ENCODE results near the gene AK8.

Gene AK8

DNA sequence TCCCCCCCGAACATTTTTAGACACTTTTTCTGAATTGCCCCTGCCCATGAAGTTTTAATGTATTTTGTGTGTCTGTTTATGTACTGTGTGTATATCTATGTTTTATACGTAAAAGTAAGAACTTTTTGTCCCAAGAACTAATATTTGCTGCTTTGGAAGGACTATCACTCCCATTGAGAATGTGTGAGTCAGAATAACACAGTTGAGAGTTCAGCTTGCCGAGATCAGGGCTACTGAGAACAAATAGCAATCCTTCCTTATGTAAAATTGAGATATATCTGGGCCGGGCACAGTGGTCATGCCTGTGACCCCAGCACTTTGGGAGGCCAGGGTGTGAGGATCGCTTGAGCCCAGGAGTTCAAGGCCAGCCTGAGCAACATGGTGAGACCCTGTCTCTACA is 196.5 kb downstream of the AK8 start:
- no peak for ATAC-seq
- TF ChIP-seq OSR1 (CRISPR knock-in tag; IDR thresholded peaks at IDR 0.05) (no peak), RARB (CRISPR knock-in tag; IDR thresholded peaks at IDR 0.05) (no peak)

GRCh38 chr9:132679946-132680625 is 198.0 kb downstream of the AK8 start:
- no peak for ATAC-seq
- no peak for TF ChIP-seq ZC3H10 (CRISPR knock-in tag; IDR thresholded peaks at IDR 0.05)
- no peak for TF ChIP-seq CREB5 (CRISPR knock-in tag; IDR thresholded peaks at IDR 0.05; ENCODE audit: low read depth)
- TF ChIP-seq, protein P1, sequence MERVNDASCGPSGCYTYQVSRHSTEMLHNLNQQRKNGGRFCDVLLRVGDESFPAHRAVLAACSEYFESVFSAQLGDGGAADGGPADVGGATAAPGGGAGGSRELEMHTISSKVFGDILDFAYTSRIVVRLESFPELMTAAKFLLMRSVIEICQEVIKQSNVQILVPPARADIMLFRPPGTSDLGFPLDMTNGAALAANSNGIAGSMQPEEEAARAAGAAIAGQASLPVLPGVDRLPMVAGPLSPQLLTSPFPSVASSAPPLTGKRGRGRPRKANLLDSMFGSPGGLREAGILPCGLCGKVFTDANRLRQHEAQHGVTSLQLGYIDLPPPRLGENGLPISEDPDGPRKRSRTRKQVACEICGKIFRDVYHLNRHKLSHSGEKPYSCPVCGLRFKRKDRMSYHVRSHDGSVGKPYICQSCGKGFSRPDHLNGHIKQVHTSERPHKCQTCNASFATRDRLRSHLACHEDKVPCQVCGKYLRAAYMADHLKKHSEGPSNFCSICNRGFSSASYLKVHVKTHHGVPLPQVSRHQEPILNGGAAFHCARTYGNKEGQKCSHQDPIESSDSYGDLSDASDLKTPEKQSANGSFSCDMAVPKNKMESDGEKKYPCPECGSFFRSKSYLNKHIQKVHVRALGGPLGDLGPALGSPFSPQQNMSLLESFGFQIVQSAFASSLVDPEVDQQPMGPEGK (CRISPR knock-in tag; IDR thresholded peaks at IDR 0.05; ENCODE audit: borderline replicate concordance) = no peak
- TF ChIP-seq TCF4 (CRISPR knock-in tag; IDR thresholded peaks at IDR 0.05; ENCODE audit: borderline replicate concordance) = no peak
- TF ChIP-seq RARB (CRISPR knock-in tag; IDR thresholded peaks at IDR 0.05) = no peak
- TF ChIP-seq ESRRG (CRISPR knock-in tag; IDR thresholded peaks at IDR 0.05) = no peak
- TF ChIP-seq, protein P2, sequence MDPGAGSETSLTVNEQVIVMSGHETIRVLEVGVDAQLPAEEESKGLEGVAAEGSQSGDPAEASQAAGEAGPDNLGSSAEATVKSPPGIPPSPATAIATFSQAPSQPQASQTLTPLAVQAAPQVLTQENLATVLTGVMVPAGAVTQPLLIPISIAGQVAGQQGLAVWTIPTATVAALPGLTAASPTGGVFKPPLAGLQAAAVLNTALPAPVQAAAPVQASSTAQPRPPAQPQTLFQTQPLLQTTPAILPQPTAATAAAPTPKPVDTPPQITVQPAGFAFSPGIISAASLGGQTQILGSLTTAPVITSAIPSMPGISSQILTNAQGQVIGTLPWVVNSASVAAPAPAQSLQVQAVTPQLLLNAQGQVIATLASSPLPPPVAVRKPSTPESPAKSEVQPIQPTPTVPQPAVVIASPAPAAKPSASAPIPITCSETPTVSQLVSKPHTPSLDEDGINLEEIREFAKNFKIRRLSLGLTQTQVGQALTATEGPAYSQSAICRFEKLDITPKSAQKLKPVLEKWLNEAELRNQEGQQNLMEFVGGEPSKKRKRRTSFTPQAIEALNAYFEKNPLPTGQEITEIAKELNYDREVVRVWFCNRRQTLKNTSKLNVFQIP (CRISPR knock-in tag; IDR thresholded peaks at IDR 0.05; ENCODE audit: borderline replicate concordance, low read depth) = no peak
- TF ChIP-seq ZNF565 (CRISPR knock-in tag; conservative IDR thresholded peaks at IDR 0.05; ENCODE audit: low read depth) = no peak

DNA sequence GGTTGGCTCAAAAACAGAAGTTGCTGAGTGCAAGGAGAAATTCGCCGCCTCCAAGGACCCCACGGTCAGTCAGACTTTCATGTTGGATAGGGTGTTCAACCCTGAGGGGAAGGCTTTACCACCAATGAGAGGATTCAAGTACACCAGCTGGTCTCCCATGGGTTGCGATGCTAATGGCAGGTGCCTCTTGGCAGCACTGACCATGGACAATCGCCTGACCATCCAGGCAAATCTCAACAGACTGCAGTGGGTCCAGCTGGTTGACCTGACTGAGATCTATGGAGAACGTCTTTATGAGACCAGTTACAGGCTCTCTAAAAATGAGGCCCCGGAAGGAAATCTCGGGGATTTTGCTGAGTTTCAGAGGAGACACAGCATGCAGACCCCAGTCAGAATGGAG is 200.1 kb downstream of the AK8 start:
- TF ChIP-seq, protein P2 (CRISPR knock-in tag; IDR thresholded peaks at IDR 0.05; ENCODE audit: borderline replicate concordance, low read depth) = no peak
- TF ChIP-seq OSR1 (CRISPR knock-in tag; IDR thresholded peaks at IDR 0.05) = no peak
- TF ChIP-seq, protein P3, sequence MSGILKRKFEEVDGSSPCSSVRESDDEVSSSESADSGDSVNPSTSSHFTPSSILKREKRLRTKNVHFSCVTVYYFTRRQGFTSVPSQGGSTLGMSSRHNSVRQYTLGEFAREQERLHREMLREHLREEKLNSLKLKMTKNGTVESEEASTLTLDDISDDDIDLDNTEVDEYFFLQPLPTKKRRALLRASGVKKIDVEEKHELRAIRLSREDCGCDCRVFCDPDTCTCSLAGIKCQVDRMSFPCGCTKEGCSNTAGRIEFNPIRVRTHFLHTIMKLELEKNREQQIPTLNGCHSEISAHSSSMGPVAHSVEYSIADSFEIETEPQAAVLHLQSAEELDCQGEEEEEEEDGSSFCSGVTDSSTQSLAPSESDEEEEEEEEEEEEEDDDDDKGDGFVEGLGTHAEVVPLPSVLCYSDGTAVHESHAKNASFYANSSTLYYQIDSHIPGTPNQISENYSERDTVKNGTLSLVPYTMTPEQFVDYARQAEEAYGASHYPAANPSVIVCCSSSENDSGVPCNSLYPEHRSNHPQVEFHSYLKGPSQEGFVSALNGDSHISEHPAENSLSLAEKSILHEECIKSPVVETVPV (CRISPR knock-in tag; IDR thresholded peaks at IDR 0.05) = no peak
- TF ChIP-seq GLIS3 (CRISPR knock-in tag; IDR thresholded peaks at IDR 0.05) = no peak
- ATAC-seq = no peak

Data from SK-N-SH treated with all-trans-retinoic acid at 6 μM for 48 hours (cell line).